PFSK-1 (cell line): ENCODE results near the gene MELK.

Experiments used
- FOXP2 ChIP-seq: optimal IDR thresholded peaks from 2 replicates; pipeline ENCODE3; 2011; ENCODE audit warnings: borderline replicate concordance, control low read depth, inconsistent platforms; ENCODE audit not compliant: insufficient read depth; ENCODE audit errors: extremely low read length, extremely low read depth
- POLR2AphosphoS5 ChIP-seq: IDR thresholded peaks from 2 replicates; pipeline ENCODE4 v1.6.1; 2012; ENCODE audit warnings: low read depth, mild to moderate bottlenecking, control low read depth, low read length, moderate library complexity
- SIN3A ChIP-seq: IDR thresholded peaks from 2 replicates; pipeline ENCODE4 v1.6.1; 2012; ENCODE audit warnings: mild to moderate bottlenecking, low read length, moderate library complexity, borderline replicate concordance; ENCODE audit not compliant: insufficient read depth
- TAF1 ChIP-seq: IDR thresholded peaks from 2 replicates; pipeline ENCODE4 v1.6.1; 2012; ENCODE audit warnings: low read length, control low read depth, borderline replicate concordance; ENCODE audit not compliant: insufficient read depth
- TF ChIP-seq, protein P1 (sequence below), 2 experiments: IDR thresholded peaks; 2 replicates each; pipeline versions ENCODE4 v1.6.1 to v1.8.0; 2011 to 2012; ENCODE audit warnings: low read depth in 2 of 2, low read length in 2 of 2, control low read depth in 1 of 2, inconsistent platforms in 1 of 2, mild to moderate bottlenecking in 1 of 2, moderate library complexity in 1 of 2; ENCODE audit not compliant: insufficient read depth in 1 of 2

DNA sequence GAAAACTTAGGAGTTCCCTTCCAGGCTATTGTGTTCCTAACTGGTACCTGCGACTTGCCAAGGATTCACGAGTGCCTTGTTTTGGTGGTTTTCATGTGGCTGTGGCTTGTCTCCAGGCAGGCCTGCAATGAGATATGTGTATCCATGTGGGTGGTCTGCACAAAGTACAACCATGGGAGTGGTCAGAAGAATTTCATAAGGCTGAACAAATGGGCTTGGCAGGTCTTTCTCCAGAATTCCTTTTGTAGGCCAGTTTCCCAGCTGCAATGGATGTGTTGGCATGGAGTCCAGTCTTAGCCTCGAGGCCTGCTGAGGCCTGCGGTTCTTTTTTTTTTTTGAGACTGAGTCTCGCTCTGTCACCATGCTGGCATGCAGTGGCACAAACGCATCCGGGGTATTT lies 28.8 kb upstream of the MELK start:
- TF ChIP-seq TAF1 (no peak), POLR2AphosphoS5 (no peak), SIN3A (no peak), FOXP2 (no peak)
- TF ChIP-seq, protein P1, sequence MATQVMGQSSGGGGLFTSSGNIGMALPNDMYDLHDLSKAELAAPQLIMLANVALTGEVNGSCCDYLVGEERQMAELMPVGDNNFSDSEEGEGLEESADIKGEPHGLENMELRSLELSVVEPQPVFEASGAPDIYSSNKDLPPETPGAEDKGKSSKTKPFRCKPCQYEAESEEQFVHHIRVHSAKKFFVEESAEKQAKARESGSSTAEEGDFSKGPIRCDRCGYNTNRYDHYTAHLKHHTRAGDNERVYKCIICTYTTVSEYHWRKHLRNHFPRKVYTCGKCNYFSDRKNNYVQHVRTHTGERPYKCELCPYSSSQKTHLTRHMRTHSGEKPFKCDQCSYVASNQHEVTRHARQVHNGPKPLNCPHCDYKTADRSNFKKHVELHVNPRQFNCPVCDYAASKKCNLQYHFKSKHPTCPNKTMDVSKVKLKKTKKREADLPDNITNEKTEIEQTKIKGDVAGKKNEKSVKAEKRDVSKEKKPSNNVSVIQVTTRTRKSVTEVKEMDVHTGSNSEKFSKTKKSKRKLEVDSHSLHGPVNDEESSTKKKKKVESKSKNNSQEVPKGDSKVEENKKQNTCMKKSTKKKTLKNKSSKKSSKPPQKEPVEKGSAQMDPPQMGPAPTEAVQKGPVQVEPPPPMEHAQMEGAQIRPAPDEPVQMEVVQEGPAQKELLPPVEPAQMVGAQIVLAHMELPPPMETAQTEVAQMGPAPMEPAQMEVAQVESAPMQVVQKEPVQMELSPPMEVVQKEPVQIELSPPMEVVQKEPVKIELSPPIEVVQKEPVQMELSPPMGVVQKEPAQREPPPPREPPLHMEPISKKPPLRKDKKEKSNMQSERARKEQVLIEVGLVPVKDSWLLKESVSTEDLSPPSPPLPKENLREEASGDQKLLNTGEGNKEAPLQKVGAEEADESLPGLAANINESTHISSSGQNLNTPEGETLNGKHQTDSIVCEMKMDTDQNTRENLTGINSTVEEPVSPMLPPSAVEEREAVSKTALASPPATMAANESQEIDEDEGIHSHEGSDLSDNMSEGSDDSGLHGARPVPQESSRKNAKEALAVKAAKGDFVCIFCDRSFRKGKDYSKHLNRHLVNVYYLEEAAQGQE (IDR thresholded peaks at IDR 0.05; ENCODE audit: insufficient read depth in 1 of 2, low read depth in 2 of 2, low read length in 2 of 2) = no peak
